ENCODE measurements around the gene PELO. TPM values are rescaled to one million over a fixed set of nuclear protein-coding genes. Genes with fewer than 3 reads are reported as not detected.

The PELO gene
- total RNA-seq, 3 donors from 2014 or later, result 11.7 to 16.7 (median 12.1) TPM

GRCh38 chr5:52830650-52831049 is 42.9 kb downstream of the PELO start:
- no peak for DNase-seq (ENCODE audit: low spot score in 2 of 2)
- Histone ChIP-seq H3K9me3 (no peaks in the 10 kb centered on the region), H3K4me3 (no peak overlapping the region), H3K27ac (no peak overlapping the region), H3K4me1 (no peaks in the 10 kb centered on the region), H3K36me3 (no peaks in the 10 kb centered on the region), H3K27me3 (no peaks in the 10 kb centered on the region)
- intact Hi-C loops (cut with DNase I; ENCODE audit: low total_unique reads), result no loop called here
- TF ChIP-seq POLR2A (IDR thresholded peaks at IDR 0.05) (no peak), CTCF (IDR thresholded peaks at IDR 0.05) (no peak), POLR2AphosphoS5 (IDR thresholded peaks at IDR 0.05) (no peak)

DNA sequence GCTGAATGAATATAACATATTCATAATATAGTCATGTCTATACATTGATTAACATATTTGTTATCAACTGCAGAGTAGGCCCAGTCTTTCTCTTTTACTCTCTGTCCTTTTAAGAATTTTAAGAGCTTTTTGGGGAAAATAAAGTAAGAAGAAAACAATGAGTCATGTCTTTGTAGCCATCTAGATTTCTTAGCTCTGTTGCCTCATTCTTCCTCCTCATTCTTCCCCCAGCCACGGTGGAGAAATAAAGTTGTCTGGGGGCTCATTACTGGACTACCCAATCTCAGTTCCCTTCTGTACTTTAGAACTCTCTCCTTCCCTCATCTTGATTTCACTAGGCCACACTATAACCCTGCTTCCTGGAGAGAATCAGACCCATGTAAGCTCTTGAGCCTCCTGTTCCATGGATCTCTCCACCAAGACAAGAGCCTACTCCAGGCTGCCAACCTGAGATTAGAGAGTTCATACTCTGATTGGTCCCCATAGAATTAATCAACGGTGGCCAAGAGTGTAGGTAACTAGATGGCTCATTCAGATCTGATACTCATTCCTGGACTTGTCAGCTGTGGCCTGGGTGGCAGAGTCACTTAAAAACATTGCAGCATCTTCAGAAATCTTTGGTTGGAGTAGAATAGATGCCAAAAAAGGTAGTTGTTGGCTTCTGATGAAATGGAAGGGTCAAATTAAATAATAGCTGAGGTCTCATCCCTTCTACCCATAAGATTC is 44.2 kb downstream of the PELO start:
- Histone ChIP-seq H3K4me3 (no peak overlapping the region), H3K4me1 (no peaks in the 10 kb centered on the region), H3K9me3 (no peaks in the 10 kb centered on the region), H3K27ac (no peak overlapping the region), H3K36me3 (no peaks in the 10 kb centered on the region), H3K27me3 (no peaks in the 10 kb centered on the region)
- no peak for DNase-seq (ENCODE audit: low spot score in 2 of 2)
- intact Hi-C loops (cut with DNase I; ENCODE audit: low total_unique reads), result no loop called here
- TF ChIP-seq POLR2AphosphoS5 (IDR thresholded peaks at IDR 0.05) (no peak), POLR2A (IDR thresholded peaks at IDR 0.05) (no peak), CTCF (IDR thresholded peaks at IDR 0.05) (no peak)

DNA sequence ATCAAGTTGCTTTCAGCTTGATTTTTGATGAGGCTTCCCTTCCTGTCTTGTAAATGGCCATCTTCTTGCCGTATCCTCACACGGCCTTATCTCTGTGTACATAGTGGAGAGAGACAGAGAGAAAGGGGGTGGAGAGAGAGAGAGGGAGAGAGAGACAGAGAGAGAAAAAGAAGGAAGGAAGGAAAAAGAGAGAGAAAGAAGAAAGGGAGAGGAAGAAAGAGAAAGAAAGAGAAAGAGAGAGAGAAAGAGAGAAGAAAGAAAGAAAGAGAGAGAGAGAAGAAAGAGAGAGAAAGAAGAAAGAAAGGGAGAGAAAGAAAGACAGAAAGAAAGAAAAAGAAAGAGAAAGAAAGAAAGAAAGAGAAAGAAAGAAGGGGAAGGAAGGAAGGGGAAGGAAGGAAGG is 46.6 kb downstream of the PELO start:
- H3K36me3 ChIP-seq, result no peaks in the 10 kb centered on the region
- no peaks in the 10 kb centered on the region for H3K27me3 ChIP-seq
- no peak for TF ChIP-seq POLR2A (IDR thresholded peaks at IDR 0.05)
- no peak for TF ChIP-seq POLR2AphosphoS5 (IDR thresholded peaks at IDR 0.05)
- no peak for TF ChIP-seq CTCF (IDR thresholded peaks at IDR 0.05)
- H3K9me3 ChIP-seq, result no peaks in the 10 kb centered on the region
- H3K27ac ChIP-seq, result no peak overlapping the region
- H3K4me3 ChIP-seq, result no peak overlapping the region
- no peak for DNase-seq (ENCODE audit: low spot score in 2 of 2)
- no peaks in the 10 kb centered on the region for H3K4me1 ChIP-seq
- intact Hi-C loops (cut with DNase I; ENCODE audit: low total_unique reads), result no loop called here

GRCh38 chr5:52837068-52837467 is 49.4 kb downstream of the PELO start:
- peak overlapping the region in 1 of 3 donors; percentile 7 for H3K4me3 ChIP-seq
- DNase-seq (ENCODE audit: low spot score in 2 of 2), result no peak
- H3K9me3 ChIP-seq, result no peaks in the 10 kb centered on the region
- no peaks in the 10 kb centered on the region for H3K4me1 ChIP-seq
- no peak for TF ChIP-seq POLR2AphosphoS5 (IDR thresholded peaks at IDR 0.05)
- no peak for TF ChIP-seq POLR2A (IDR thresholded peaks at IDR 0.05)
- no peak for TF ChIP-seq CTCF (IDR thresholded peaks at IDR 0.05)
- intact Hi-C loops (cut with DNase I; ENCODE audit: low total_unique reads), result no loop called here
- H3K36me3 ChIP-seq, result no peaks in the 10 kb centered on the region
- H3K27me3 ChIP-seq, result no peaks in the 10 kb centered on the region
- H3K27ac ChIP-seq, result peak overlapping the region; percentile 0 to 77

Other genes starting within 250 kb of the PELO start
- gene ITGA1, start within 50 bp of the PELO start, total RNA-seq, result 10 to 100 TPM; 26.2 to 49.2 (median 36.6) TPM
- 10 to 100 TPM in 2 of 3 donors, under 1 TPM in 1; 0.80 to 33.7 (median 11.8) TPM for gene ITGA2, start 201.4 kb downstream of the PELO start, total RNA-seq

Data from breast epithelium (tissue), 4 donors.